Osteocyte (in vitro differentiated cells): ENCODE results near the gene PDZD2. TPM values are rescaled to one million over a fixed set of nuclear protein-coding genes. Genes with fewer than 3 reads are reported as not detected.

Experiments used
- DNase-seq: peaks from one replicate; pipeline ENCODE4 v3.0.0; 2021; ENCODE audit warnings: mixed read lengths; ENCODE audit not compliant: unreplicated experiment; ENCODE audit errors: extremely low spot score
- H3K27ac Mint-ChIP-seq: one replicate; pipeline ENCODE4 v1.8.0; 2021; ENCODE audit warnings: mild to moderate bottlenecking, mixed read lengths; ENCODE audit not compliant: unreplicated experiment
- H3K27me3 Mint-ChIP-seq: one replicate; pipeline ENCODE4 v1.8.0; 2021; ENCODE audit warnings: mixed read lengths; ENCODE audit not compliant: unreplicated experiment
- H3K36me3 Mint-ChIP-seq: one replicate; pipeline ENCODE4 v1.8.0; 2021; ENCODE audit warnings: mixed read lengths; ENCODE audit not compliant: unreplicated experiment
- H3K4me1 Mint-ChIP-seq: one replicate; pipeline ENCODE4 v1.8.0; 2021; ENCODE audit warnings: mixed read lengths; ENCODE audit not compliant: unreplicated experiment
- H3K4me3 Mint-ChIP-seq: one replicate; pipeline ENCODE4 v1.8.0; 2021; ENCODE audit warnings: mild to moderate bottlenecking, moderate library complexity, mixed read lengths; ENCODE audit not compliant: unreplicated experiment
- H3K9me3 Mint-ChIP-seq: one replicate; pipeline ENCODE4 v1.8.0; 2021; ENCODE audit warnings: mixed read lengths; ENCODE audit not compliant: unreplicated experiment
- total RNA-seq: library from RNA; stranded (reverse); gene quantifications from 2 replicates; pipeline ENCODE4 v1.2.1, GENCODE V29; 2021
- TF ChIP-seq, protein P1 (sequence below): fragments of 200-600 bp; sonication (generic); IDR thresholded peaks from 2 replicates; pipeline ENCODE4 v1.5.0; 2021; ENCODE audit warnings: antibody characterized with exemption, mild to moderate bottlenecking, moderate library complexity

The PDZD2 gene
- total RNA-seq, 1 donor from 2014 or later = 2.3 TPM

DNA sequence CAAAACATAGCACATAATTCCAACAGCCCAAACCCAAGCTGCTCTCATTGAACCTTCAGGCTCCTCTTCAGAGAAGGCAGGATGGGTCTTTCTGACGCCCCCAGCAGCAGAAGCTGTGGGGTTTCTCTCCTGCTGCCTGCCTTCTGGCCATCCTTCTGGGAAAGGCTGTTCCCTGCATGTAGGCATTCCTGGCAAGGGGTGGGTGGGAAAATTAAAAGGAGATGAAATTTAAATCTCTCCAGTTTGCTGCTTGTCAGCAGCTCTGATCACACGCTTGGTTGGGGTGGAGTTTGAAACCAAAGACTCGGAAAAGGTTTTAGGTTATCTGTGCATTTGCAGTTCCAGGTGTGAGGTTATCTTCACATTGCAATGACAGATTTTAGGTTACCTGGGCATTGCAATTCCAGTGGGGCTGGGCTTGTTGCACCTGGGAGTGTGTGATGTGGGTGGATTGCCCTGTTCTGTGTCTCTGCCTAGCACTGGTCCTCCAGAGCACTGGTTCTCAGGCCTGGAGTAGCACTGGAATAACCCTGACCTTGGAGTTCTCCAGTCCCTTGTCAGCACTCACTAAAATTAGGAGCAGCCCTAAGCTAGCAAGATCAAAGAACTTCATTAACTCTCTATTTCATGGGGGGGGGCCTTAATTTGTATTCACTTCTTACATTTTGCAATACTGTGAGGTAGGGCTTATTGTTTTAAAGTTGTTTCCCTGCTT, 109.7 kb downstream of the PDZD2 start:
- TF ChIP-seq, protein P1, sequence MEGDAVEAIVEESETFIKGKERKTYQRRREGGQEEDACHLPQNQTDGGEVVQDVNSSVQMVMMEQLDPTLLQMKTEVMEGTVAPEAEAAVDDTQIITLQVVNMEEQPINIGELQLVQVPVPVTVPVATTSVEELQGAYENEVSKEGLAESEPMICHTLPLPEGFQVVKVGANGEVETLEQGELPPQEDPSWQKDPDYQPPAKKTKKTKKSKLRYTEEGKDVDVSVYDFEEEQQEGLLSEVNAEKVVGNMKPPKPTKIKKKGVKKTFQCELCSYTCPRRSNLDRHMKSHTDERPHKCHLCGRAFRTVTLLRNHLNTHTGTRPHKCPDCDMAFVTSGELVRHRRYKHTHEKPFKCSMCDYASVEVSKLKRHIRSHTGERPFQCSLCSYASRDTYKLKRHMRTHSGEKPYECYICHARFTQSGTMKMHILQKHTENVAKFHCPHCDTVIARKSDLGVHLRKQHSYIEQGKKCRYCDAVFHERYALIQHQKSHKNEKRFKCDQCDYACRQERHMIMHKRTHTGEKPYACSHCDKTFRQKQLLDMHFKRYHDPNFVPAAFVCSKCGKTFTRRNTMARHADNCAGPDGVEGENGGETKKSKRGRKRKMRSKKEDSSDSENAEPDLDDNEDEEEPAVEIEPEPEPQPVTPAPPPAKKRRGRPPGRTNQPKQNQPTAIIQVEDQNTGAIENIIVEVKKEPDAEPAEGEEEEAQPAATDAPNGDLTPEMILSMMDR = no peak

DNA sequence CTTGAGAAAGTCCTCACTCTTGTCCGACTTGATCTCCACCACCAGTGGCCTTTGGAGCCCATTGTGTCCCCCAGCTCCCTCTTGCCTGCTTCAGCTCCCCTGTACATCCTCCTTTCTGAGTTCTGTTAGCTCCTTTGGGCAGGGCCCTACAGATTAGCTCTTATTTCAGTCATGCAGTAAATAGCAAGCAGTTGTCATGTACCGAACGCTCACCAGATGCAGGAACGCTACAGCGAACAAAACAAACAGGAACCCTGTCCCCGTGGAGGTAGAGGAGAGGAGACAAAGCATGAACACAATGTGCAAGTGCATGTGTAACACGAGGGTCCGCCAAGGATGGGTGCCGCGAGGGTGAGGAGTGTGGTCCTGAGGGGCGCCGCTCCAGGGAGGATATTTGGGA, 111.3 kb downstream of the PDZD2 start:
- Mint-ChIP-seq H3K27ac (no peak overlapping the region), H3K9me3 (no peaks in the 10 kb centered on the region), H3K4me3 (no peak overlapping the region), H3K27me3 (peaks cover 38% of the 10 kb centered on the region), H3K36me3 (no peaks in the 10 kb centered on the region), H3K4me1 (no peaks in the 10 kb centered on the region)
- TF ChIP-seq, protein P1 = no peak
- no peak for DNase-seq

More for the DNA sequence above, 109.7 kb downstream of the PDZD2 start:
- H3K9me3 Mint-ChIP-seq = no peaks in the 10 kb centered on the region
- no peaks in the 10 kb centered on the region for H3K36me3 Mint-ChIP-seq
- DNase-seq = no peak
- no peaks in the 10 kb centered on the region for H3K4me1 Mint-ChIP-seq
- H3K27me3 Mint-ChIP-seq = peaks cover 28% of the 10 kb centered on the region
- no peak overlapping the region for H3K27ac Mint-ChIP-seq
- no peak overlapping the region for H3K4me3 Mint-ChIP-seq

DNA sequence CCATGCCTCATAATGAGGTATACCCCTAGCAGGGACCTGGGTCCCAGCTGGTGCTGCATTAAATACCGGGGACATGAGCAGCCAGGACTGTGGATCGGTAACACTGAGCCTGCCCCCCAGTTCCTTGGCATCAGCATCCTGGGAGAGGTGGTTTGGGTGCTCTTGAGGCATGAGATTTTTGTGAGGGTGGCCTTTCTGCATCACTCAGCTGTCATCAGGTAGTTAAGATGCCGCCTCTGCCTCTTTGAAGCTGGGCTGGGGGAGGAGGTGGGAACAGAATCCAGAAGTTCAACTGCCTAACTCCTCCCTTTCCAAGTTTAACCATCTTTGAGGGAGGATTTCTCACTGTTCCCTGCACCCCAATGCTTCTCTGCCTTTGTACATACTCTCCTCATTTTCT, 112.7 kb downstream of the PDZD2 start:
- no peak for DNase-seq
- H3K36me3 Mint-ChIP-seq = no peaks in the 10 kb centered on the region
- H3K4me3 Mint-ChIP-seq = no peak overlapping the region
- no peaks in the 10 kb centered on the region for H3K4me1 Mint-ChIP-seq
- H3K9me3 Mint-ChIP-seq = no peaks in the 10 kb centered on the region
- TF ChIP-seq, protein P1 = no peak
- H3K27me3 Mint-ChIP-seq = peaks cover 42% of the 10 kb centered on the region
- no peak overlapping the region for H3K27ac Mint-ChIP-seq

DNA sequence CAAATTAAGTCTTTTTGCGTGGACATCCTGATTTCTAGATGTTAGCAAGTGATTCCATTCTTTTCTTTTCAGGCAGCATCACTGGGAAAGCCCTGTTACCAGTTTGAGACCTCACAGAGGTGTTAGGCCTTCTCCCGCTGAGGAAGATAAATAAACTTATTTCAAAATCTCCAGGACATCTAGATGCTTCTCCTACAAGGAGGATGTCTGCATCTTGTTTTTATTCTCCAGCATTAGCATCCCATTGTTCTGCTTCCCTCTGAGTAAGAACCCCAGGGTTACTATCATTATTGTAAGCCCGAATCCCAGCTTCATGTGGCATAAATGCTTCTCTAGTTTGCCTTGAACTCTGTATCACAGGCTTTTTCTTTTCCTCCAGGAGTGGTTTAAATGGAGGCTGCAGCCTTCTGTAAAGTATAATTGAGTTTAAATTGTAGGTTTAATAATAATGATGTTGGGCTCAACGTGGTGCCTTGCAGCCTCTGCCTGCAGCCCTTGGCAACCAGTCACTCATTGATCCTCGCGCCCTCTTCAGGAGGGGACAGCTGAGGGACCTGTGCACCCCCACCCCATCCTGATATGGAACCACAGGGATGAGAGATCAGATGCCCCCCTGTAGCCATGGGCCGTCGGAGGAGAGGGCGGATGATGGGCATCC, 114.9 kb downstream of the PDZD2 start:
- no peak overlapping the region for H3K4me3 Mint-ChIP-seq
- no peaks in the 10 kb centered on the region for H3K4me1 Mint-ChIP-seq
- H3K27ac Mint-ChIP-seq = no peak overlapping the region
- TF ChIP-seq, protein P1 = no peak
- H3K9me3 Mint-ChIP-seq = no peaks in the 10 kb centered on the region
- H3K36me3 Mint-ChIP-seq = no peaks in the 10 kb centered on the region
- peaks cover 40% of the 10 kb centered on the region for H3K27me3 Mint-ChIP-seq
- DNase-seq = no peak

DNA sequence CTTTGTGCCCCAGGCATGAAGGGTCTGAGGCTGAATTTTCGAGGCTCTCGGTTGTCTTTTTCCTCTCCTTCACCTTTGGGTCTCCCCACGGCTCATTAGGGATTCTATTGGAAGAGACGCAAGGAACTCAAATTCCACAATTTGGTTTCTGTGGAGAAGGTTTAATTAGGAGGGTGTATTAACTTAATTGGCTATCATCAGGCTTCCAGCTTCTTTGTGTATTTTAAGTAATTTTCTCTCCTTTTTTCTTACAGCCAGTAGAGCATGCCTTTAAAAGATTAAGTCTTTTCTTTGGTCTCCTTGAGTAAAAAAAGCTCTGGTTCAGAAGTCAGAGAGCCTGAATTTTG, 115.4 kb downstream of the PDZD2 start:
- H3K4me1 Mint-ChIP-seq = no peaks in the 10 kb centered on the region
- H3K36me3 Mint-ChIP-seq = no peaks in the 10 kb centered on the region
- no peak overlapping the region for H3K4me3 Mint-ChIP-seq
- H3K9me3 Mint-ChIP-seq = no peaks in the 10 kb centered on the region
- peaks cover 37% of the 10 kb centered on the region for H3K27me3 Mint-ChIP-seq
- DNase-seq = no peak
- H3K27ac Mint-ChIP-seq = no peak overlapping the region
- TF ChIP-seq, protein P1 = no peak
